Fibroblast of mammary gland (primary cell): ENCODE data around the gene MRE11.

ENCODE experiments used
- DNase-seq: peaks from one replicate; pipeline ENCODE4 v3.0.0-alpha.2; 2010; ENCODE audit warnings: low read depth
- H3K4me3 ChIP-seq: 2 replicates; pipeline ENCODE4 v1.5.1; 2011; ENCODE audit warnings: low read depth, mild to moderate bottlenecking, low read length, moderate library complexity; ENCODE audit not compliant: control insufficient read depth
- CTCF ChIP-seq: conservative IDR thresholded peaks from 2 replicates; pipeline ENCODE4 v1.5.1; 2011; ENCODE audit warnings: low read depth, low read length, inconsistent platforms; ENCODE audit not compliant: control insufficient read depth, insufficient read depth

Gene MRE11

DNA sequence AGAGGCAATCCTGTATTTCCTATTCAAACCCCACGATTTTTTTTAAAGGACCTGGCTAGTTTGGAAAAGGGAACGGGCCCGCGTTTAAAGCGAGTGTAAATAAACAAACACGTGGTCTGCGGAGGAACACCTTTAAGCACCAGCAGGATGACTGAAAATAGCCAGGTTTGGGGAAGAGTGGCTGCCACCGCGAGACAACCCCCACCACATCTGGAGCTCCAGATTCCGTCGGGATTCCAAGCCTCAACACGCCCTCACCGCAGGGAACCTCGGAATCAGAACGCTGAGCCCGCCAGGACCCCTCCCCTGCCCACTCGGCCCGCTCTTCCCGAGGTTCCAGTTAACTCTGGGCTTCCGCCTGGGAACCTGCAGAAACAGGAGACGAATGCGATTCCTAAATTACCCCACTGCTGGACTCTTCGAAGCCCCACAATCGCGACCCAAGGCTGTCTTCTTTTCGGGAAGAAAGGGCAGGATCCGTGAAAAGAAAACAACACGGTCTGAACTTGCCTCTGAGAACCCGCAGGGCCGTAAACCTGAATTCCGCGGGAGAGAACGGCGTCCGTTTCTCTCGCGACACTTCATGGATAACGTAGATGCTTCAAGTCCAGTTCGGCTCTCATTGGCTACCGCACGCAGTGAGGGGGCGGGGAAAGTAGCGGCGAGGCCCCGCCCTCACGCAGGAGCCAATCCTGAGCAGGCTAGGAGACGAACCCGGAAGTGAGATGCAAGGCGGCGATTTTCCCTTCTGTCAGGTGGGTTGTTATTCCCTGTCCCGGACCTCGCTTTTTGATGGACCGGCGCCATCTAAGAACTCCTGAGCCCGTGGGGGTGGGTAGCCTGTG is at the start of gene MRE11, which contains the start of gene ANKRD49:
Gene MRE11 (minus strand): TSS at position 564 of the 845 bp plus-strand sequence. CDS start 1,043 bp downstream, outside the sequence.
Gene ANKRD49 (plus strand): TSS at position 704 of the 845 bp plus-strand sequence. CDS start 2,710 bp downstream, outside the sequence.
- H3K4me3 ChIP-seq, result peak within 1 kb of the TSS; percentile 92
- no peak for TF ChIP-seq CTCF
- peak; percentile 97 for DNase-seq

GRCh38 chr11:94539420-94539819 is 45.8 kb upstream of the MRE11 start:
- TF ChIP-seq CTCF, result no peak
- H3K4me3 ChIP-seq, result no peak overlapping the region
- DNase-seq, result no peak

DNA sequence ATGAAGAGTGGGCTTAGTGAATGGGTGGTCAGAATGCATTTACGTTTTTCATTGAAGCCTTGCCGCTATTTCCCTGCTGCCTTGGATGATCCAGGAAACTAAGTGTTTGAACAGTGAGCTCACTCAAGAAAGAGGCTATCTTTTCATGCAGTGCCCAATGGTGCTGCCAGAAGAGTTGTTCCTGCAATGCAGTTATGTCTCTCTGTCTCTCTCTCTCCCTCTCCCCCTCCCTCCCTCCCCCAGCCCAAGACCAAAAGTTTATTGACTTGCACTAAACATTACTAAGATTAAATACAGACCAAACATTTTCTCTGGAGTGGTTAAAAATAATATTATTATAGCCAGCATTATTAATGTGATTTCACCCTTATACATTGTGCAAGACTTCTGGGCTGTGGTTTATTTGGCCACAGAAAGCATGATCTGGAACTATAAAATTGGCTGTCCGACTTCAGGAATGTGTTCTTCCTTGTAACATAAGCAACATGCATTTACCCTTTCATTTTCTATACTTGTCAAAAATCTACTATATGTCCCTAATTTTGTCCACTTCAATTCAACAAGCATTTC is 43.5 kb upstream of the MRE11 start:
- H3K4me3 ChIP-seq, result no peak overlapping the region
- no peak for TF ChIP-seq CTCF
- peak; percentile 76 for DNase-seq

DNA sequence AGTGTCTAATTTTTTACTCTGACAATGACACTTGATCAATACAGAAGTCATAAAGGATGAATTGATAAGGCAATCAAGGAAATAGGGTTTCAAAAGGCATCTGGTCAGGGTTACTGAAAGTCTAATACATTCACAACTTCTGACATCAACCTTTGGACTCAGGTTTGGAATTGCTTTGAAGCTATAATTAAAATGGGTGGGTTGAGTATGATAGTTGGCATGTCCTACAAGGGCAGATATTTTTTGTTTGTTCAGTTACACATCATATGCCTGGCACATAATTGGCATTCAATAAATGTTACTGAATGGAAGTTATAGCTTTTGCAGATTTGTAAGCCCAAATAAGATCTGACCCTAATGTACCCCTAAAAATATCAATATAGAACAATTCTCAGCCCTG is 42.7 kb upstream of the MRE11 start:
- no peak overlapping the region for H3K4me3 ChIP-seq
- TF ChIP-seq CTCF, result no peak
- DNase-seq, result no peak

- TF ChIP-seq CTCF, result no peak
- DNase-seq, result no peak
- H3K4me3 ChIP-seq, result no peak overlapping the region
These were observed 40.3 kb upstream of the MRE11 start for GRCh38 chr11:94533696-94534630.

DNA sequence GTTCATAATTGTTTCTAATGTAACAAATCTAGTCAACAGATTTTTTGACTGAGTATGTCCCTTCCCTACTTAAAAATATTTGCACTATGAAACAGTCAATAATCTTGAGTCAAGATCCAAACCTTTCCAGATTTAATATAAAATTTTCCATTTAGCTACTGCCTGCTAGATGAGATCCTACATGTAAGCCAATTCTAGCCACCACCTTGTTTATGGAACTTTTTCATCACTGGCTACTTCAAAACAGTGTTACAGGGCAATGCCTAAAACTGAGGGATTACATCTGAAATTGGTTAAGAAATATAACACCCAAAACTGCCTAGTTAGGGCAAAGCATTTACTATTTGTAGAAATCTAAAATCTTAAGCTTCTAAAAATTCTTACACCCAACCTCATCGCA is 39.6 kb upstream of the MRE11 start:
- TF ChIP-seq CTCF, result no peak
- DNase-seq, result no peak
- no peak overlapping the region for H3K4me3 ChIP-seq
